HEK293T (cell line): Measurements from ENCODE around the gene USP24.

Experiments
- ARNT ChIP-seq: fragments of 450-650 bp; IDR thresholded peaks from 2 replicates; pipeline ENCODE4 v1.6.1; 2017; ENCODE audit warnings: mild to moderate bottlenecking
- FOXA1 ChIP-seq: fragments of 450-650 bp; IDR thresholded peaks from 2 replicates; pipeline ENCODE4 v1.6.1; 2016; ENCODE audit warnings: mild to moderate bottlenecking
- HDGF ChIP-seq: fragments of 450-650 bp; IDR thresholded peaks from 2 replicates; pipeline ENCODE4 v1.6.1; 2017; ENCODE audit warnings: antibody characterized with exemption, borderline replicate concordance
- LEF1 ChIP-seq: fragments of 450-650 bp; IDR thresholded peaks from 2 replicates; pipeline ENCODE4 v1.6.1; 2017; ENCODE audit warnings: mild to moderate bottlenecking, borderline replicate concordance
- NFRKB ChIP-seq: fragments of 450-650 bp; IDR thresholded peaks from 2 replicates; pipeline ENCODE4 v1.6.1; 2016; ENCODE audit warnings: mild to moderate bottlenecking, moderate library complexity
- SP1 ChIP-seq: fragments of 450-650 bp; IDR thresholded peaks from 2 replicates; pipeline ENCODE4 v1.6.1; 2017
- SUZ12 ChIP-seq: fragments of 450-650 bp; IDR thresholded peaks from 2 replicates; pipeline ENCODE4 v1.6.1; 2016; ENCODE audit warnings: mild to moderate bottlenecking

GRCh38 chr1:55146781-55147180 is 68.4 kb downstream of the USP24 start:
- no peak for TF ChIP-seq SP1
- TF ChIP-seq HDGF = no peak
- no peak for TF ChIP-seq FOXA1
- no peak for TF ChIP-seq ARNT
- TF ChIP-seq SUZ12 = no peak
- TF ChIP-seq NFRKB = no peak
- TF ChIP-seq LEF1 = no peak
